Measurements from ENCODE around the gene CTNNA1. TPM values are rescaled to one million over a fixed set of nuclear protein-coding genes. Genes with fewer than 3 reads are reported as not detected.

Gene CTNNA1
- total RNA-seq, 4 donors from 2014 or later: 92.6 to 164 (median 114) TPM

- in situ Hi-C loops (cut with MboI; ENCODE audit: low sequenced_read_pairs in 4 of 4): loop anchor here in 2 of 4 donors (5.0 to 10.0 kb wide), 2 partner anchors 437 to 440 kb away; no protein-coding TSS in a partner anchor
- DNase-seq: no peak
- Histone ChIP-seq H3K27ac (peak overlapping the region in 1 of 4 donors; percentile 0), H3K9me3 (no peaks in the 10 kb centered on the region), H3K4me1 (peaks cover 11 to 25% of the 10 kb centered on the region in 2 donors), H3K36me3 (peaks cover 0 to 25% of the 10 kb centered on the region in 2 donors), H3K4me3 (no peak overlapping the region), H3K27me3 (no peaks in the 10 kb centered on the region)
- intact Hi-C loops (cut with DNase I; ENCODE audit: low total_unique reads): loop anchor here (1.0 kb wide), 1 partner anchor 437 kb away; no protein-coding TSS in a partner anchor
- TF ChIP-seq POLR2A (IDR thresholded peaks at IDR 0.05): no peak
- TF ChIP-seq CTCF (IDR thresholded peaks at IDR 0.05 in 4 of 5, conservative IDR thresholded peaks at IDR 0.05 in 1 of 5): peak in 4 of 5 experiments; percentile 27 to 63 (median 48)
- ATAC-seq: peak in 1 of 2 donors; percentile 50
These were observed 72.0 kb downstream of the CTNNA1 start for GRCh38 chr5:138824924-138825863.

- TF ChIP-seq CTCF (IDR thresholded peaks at IDR 0.05 in 4 of 5, conservative IDR thresholded peaks at IDR 0.05 in 1 of 5) (no peak), POLR2A (IDR thresholded peaks at IDR 0.05) (no peak)
- no peak overlapping the region for H3K4me3 ChIP-seq
- ATAC-seq (no peak), DNase-seq (no peak)
- intact Hi-C loops (cut with DNase I; ENCODE audit: low total_unique reads) (no loop called here), in situ Hi-C loops (cut with MboI; ENCODE audit: low sequenced_read_pairs in 4 of 4) (loop anchor here in 1 of 4 donors (10.0 kb wide), 1 partner anchor 436 kb away; no protein-coding TSS in a partner anchor)
- peaks cover 0 to 25% of the 10 kb centered on the region in 2 donors for H3K36me3 ChIP-seq
- H3K27me3 ChIP-seq: no peaks in the 10 kb centered on the region
- H3K9me3 ChIP-seq: no peaks in the 10 kb centered on the region
- H3K27ac ChIP-seq: no peak overlapping the region
- peaks cover 12 to 28% of the 10 kb centered on the region in 2 donors for H3K4me1 ChIP-seq
These were observed 75.3 kb downstream of the CTNNA1 start for GRCh38 chr5:138828556-138828955.

GRCh38 chr5:138829341-138829740 is 76.1 kb downstream of the CTNNA1 start:
- in situ Hi-C loops (cut with MboI; ENCODE audit: low sequenced_read_pairs in 4 of 4): loop anchor here in 1 of 4 donors (10.0 kb wide), 1 partner anchor 435 kb away; no protein-coding TSS in a partner anchor
- H3K4me1 ChIP-seq: peaks cover 14 to 30% of the 10 kb centered on the region in 2 donors
- peaks cover 0 to 25% of the 10 kb centered on the region in 2 donors for H3K36me3 ChIP-seq
- DNase-seq (no peak), ATAC-seq (no peak)
- intact Hi-C loops (cut with DNase I; ENCODE audit: low total_unique reads): no loop called here
- H3K27me3 ChIP-seq: no peaks in the 10 kb centered on the region
- H3K9me3 ChIP-seq: no peaks in the 10 kb centered on the region
- TF ChIP-seq POLR2A (IDR thresholded peaks at IDR 0.05): no peak
- no peak for TF ChIP-seq CTCF (IDR thresholded peaks at IDR 0.05 in 4 of 5, conservative IDR thresholded peaks at IDR 0.05 in 1 of 5)
- H3K4me3 ChIP-seq: no peak overlapping the region
- H3K27ac ChIP-seq: no peak overlapping the region

GRCh38 chr5:138831703-138832102 is 78.5 kb downstream of the CTNNA1 start:
- Histone ChIP-seq H3K4me3 (no peak overlapping the region), H3K27ac (no peak overlapping the region), H3K4me1 (peaks cover 22 to 32% of the 10 kb centered on the region in 2 donors), H3K9me3 (no peaks in the 10 kb centered on the region), H3K36me3 (peaks cover 0 to 25% of the 10 kb centered on the region in 2 donors), H3K27me3 (no peaks in the 10 kb centered on the region)
- no peak for ATAC-seq
- intact Hi-C loops (cut with DNase I; ENCODE audit: low total_unique reads) (no loop called here), in situ Hi-C loops (cut with MboI; ENCODE audit: low sequenced_read_pairs in 4 of 4) (no loop called here)
- no peak for DNase-seq
- TF ChIP-seq POLR2A (IDR thresholded peaks at IDR 0.05) (no peak), CTCF (IDR thresholded peaks at IDR 0.05 in 4 of 5, conservative IDR thresholded peaks at IDR 0.05 in 1 of 5) (no peak)
